Activated T-cell treated with anti-CD3 and anti-CD28 coated beads for 4 hours (primary cell): ENCODE measurements around the gene ASTL.
"Not testable (repeated sequence)": the region's sequence is repeated elsewhere in the genome, so short reads cannot be mapped to it uniquely, and the experiment has no call there.

Experiments used
- DNase-seq: peaks from one replicate; pipeline ENCODE4 v3.0.0-alpha.2; 2020

The ASTL gene

DNA sequence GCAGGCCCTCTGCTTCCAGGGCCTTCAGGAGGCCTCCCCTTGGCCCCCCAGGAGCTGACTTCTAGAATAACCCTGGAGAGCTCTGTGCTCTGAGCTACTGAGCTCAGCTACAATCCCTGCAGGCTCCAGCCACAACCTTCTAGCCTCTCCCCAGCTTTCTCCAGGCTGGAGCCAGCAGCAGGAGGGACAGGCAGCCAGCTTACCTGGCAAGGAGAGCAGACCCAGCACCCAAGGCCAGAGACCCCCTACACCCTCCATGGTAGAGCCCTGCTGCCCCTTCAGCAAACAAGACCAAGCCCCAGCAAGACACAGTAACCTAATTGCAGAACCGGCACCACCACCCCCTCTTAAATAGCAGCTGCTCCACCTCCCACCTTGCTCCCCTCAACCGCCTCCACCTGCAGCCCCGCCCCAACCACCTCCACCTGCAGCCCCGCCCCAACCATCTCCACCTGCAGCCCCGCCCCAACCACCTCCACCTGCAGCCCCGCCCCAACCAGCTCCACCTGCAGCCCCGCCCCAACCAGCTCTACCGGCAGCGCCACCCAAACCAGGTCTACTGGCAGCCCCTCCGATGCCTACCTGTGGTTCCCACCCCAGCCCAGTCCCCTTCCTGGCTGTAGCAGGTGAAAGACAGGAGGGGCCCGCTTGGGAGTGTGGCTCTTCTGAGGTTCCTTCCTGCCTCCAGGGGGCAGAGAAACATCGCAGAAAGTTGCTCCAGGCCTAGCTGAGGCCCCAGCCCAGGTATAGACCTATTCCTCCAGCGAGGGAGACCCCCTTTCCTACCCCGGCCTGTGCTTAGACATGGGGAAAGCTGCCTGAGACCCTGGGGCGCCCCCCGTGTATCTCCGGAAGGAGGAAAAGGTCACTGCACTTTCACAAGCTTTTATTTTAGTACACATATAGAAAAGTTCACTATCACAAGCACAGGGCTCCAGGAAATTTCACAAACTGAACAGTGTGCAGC lies at the start of gene ASTL:
ASTL (minus strand) TSS at position 324 of the 967 bp plus-strand sequence; CDS start at position 258, 66 bp downstream.
- peak; percentile 54 for DNase-seq

DNA sequence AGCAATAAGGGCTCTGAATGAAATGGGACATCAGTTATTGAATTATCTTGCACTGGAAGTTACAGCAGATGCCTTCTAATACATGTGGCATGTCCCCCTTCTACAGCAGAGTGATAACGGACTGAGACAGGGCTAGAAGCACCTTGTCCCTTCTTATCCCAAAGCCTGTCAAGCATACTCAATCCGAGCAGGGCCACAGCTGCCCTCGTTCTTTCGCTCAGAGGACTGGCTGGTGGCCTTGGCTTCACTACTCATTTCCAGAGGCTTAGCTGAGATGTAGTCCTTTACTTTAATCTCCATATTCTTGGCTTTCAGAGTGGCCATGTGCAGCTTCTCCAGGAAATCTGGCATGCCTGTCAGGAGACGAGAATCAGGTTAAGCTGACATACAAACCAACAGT lies 48.3 kb upstream of the ASTL start:
- DNase-seq = no peak

DNA sequence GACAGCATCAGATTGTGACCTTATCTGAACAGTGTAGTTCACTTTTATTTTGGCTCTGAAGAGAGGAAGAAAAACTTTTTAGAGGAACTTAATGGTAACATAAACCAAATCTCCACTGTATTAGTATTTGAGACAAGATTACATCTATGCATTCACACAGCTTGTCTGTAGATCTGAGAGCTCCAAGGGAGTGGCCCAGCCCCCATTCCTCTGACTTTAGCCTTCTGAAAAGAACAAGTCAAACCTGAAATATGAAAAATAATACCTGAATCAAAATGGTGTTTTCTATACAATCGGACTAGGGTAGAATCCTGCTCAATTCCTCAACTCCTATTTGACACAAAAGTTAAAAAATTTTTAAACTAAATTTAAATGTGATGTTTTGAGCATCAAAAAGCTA lies 47.2 kb upstream of the ASTL start:
- DNase-seq = no peak

DNA sequence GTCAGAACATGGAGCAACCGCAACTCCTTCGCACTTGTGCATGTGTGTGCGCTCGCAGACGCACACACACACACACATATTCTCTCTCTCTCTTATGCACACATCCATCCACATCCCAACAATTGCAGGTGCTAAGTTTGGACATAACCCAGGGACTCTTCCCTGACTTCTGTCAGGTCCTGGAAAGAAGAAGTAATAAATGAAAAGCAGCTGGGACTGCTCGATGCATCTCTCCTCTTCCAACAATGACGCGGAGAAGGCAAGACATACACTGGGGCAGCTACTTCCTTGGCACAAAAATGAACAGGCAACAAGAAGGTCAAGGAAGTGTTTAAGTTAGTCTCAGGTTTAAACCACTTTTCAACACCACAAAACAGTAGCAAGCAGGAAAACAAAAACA lies 46.7 kb upstream of the ASTL start:
- DNase-seq = no peak

DNA sequence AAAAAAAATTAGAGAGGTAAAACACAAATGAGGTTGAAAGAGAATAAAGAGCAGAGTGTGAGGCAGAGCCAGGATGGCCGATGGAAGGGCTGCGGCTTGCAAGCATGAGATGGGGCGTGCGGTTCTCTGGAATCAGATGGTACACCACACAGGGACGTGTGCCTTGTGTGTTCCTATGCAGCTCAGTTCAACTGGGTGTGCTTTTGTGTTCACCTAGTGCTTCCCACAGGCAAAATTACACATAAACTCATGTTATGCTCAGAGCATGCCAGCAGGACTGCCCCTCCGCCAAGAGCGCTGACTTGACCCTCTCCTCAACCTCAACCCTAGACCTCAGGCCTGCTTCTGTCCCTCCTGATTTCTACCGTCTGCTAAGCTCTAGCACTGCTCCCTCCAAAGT lies 45.9 kb upstream of the ASTL start:
- DNase-seq = no peak

DNA sequence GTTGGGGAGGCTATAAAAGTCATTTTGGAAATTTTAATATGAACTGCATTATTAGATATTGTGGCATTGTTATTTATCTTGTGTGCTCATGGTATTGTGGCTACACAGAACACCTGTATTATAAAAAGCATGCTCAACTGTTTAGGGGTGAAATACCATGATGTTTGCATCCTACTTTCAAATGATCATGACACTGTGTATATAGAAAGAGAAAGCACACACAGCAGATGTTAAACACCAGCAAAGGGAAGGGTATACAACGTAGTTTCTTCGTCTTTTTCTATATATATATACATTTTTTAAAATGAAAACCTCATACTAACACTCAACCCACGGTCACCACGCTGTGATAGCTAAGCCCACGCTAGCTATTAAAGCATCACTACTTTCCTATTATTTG lies 43.2 kb upstream of the ASTL start:
- DNase-seq = no peak

DNA sequence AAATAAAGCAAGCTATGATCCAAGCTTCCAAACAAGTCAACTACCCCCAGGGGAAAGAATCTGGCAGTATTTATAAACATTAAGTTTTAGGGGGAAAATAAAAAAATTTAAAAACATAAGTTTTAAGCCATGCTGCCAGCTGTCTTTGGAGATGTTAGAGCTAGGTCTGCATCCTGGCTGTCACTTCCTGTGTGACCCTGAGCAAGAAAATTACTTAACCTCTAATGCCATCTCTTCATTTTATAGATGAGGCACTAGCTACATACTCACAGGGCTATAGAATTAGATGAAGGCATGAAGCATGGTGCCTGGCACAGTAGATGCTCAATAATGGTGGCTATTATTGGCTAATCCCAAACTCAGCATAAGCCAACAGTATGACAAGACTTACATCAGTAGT lies 42.2 kb upstream of the ASTL start:
- no peak for DNase-seq

DNA sequence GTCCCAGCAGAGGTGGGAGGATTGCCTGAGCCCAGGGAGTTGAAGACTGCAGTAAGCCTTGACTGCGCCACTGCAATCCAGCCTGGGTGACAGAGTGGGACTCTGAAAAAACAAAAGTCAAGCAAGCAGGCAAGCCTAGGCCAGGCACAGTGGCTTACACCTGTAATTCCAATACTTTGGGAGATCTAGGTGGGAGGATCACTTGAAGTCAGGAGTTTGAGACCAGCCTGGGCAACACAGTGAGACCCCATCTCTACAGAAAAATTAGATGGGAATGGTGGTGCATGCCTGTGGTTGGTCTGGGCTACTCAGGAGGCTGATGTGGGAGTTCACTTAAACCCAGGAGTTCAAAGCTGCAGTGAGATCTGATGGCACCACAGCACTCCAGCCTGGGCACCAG lies 41.7 kb upstream of the ASTL start:
- no peak for DNase-seq

DNA sequence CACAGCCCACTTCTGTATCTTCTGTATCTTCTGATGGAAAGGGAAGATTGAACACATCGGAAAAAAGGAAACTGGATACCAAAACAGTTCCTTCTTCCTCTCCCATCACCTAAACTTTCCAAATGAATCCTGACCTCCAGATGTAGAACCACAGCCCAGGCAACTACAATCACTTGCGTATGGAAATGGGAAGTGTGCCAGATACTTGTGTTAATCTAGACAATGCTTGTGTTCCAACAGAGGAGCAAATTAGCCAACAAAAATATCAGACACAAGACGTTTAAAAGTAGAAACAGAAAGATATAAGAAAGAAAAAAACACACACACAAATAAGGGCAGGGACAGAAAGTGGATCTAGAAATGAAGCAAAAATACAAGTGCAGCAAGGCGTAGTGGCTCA lies 38.4 kb upstream of the ASTL start:
- no peak for DNase-seq

DNA sequence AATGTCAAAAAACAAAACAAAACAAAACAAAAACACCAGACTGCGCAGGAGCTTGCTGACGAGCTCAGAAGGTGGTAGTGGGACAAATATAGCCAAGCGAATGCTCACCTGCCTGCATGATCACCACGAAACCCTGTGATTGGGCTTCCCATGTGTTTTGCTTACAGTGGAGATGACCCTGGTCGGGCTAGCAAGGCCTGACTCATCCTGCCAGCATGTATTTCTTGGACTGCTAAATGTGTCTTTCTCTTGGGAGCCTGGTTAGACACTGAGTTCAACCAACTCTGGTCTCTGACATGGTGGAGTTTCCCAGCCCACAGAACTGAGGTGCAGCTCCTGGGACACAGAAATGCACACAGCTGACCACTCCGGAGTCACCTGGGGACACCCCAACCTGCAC lies 37.6 kb upstream of the ASTL start:
- no peak for DNase-seq

DNA sequence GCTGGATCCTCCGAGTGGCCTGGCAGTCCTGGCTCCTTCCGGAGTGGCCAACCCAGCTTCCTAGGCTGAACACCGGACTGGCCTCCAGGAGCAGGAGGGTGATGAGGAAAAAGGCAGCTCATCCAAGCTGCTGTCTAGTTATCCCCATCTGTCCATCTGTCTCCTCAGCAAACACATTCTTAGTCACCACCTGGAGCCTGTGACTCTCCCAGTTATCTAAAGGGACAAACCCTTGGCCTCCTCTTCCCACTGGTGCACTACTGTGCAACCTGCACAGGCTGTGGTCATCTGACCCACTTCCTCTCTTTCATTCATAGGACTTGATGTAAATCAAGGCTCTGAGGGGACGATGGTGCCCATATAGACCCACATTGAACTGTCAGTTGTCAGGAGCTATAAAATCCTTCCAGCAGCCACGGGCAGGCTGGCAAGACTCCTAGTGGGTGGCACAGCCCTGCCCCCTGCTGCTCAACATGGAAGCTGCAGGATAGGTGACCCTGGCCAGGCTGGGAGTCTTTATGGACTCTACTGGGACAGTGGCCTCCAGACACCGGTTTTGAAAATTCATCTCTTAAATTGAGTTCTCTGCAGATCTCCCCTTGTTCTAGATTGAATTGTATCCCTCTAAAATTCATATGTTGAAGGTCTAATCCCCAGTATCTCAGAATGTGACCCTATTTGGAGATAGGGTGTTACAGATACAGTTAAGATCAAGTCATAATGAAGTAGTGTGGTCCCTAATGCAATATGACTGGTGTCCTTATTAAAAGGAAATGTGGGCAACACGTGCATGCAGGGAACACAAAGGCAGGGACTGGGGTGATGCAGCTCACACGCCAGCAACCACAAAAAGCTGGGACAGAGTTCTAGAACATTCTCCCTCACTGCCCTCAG lies 36.2 kb upstream of the ASTL start:
- DNase-seq = peak; percentile 79

DNA sequence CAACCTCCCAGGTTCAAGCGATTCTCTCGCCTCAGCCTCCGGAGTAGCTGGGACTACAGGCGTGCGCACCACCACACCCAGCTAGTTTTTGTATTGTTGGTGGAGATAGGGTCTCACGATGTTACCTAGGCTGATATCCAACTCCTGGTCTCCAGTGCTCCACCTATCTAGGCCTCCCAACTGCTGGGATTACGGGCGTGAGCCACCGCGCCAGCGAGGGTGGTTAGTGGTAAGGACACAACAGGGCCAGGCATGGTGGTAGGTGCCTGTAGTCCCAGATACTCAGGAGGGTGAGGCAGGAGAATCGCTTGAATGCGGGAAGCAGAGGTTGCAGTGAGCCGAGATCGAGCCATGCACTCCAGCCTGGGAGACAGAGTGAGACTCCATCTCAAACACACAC lies 33.5 kb upstream of the ASTL start:
- no peak for DNase-seq

DNA sequence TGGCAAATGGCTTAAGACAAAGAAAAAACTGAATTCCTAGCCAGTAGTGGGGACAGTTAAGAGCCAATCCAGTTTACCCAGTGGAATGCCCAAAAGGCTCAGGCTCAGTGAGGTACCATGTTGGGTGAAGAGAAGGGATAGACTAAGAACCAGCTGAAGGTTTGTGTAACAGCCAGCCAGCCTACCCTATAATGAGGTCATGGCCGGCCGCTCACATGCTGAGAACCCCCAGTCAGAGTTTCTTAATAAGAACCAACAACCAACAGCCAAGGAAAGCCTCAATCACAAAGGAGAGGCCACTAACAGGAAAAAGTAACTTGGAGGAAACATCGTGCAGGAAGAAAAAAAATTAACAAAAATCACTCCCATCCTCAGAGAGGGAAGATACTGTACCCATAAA lies 32.3 kb upstream of the ASTL start:
- no peak for DNase-seq

DNA sequence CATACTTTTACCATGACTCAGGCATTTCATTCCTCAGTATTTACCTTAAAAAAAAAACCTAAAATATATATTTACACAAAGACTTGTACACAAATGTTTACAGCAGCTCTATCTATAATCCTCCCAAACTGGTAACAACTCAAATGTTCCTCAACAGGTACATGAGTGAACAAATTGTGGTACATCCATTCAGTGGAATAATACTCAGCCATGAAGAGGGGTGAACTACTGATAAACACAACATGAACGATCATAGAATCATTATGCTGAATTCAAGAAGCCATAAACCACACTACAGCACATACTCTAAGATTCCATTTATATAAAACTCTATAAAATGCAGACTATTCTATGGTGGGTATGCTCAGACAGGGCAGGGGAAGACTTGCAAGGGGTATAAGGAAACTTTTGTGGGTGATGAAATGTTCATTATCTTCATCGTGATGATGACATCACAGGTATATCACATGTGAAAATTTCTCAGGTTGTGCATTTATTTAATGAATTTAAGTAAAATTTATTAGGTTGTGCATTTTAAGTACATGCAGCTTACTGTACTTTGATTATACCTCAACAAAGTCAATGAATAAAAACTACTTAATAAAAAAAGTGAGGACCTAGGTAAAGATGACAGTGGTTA lies 31.7 kb upstream of the ASTL start:
- no peak for DNase-seq

DNA sequence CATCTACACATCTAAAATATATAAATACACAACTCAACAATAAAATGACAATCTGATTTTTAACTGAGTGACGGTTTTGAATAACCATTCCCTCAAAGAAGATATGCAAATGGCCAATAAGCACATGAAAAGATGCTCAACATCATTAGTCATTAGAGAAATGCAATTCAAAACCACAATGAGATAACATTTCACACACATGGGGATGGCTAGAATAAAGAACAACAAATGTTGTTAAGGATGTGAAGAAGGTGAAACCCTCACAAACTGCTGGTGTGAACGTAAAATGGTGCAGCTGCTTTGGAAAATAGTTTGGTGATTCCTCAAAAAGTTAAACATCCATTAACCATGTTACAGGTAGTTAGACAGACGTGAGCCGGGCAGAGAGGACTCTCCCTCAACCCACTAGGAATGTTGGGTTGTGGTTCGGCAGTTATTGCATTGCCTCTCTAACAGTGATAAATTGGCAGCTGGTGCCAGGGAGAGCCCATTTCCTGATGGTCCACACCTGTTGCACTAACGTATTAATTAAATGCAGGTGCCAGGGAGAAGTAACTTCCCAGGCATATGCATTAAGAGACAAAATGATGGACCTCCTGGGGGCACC lies 29.2 kb upstream of the ASTL start:
- DNase-seq = no peak

DNA sequence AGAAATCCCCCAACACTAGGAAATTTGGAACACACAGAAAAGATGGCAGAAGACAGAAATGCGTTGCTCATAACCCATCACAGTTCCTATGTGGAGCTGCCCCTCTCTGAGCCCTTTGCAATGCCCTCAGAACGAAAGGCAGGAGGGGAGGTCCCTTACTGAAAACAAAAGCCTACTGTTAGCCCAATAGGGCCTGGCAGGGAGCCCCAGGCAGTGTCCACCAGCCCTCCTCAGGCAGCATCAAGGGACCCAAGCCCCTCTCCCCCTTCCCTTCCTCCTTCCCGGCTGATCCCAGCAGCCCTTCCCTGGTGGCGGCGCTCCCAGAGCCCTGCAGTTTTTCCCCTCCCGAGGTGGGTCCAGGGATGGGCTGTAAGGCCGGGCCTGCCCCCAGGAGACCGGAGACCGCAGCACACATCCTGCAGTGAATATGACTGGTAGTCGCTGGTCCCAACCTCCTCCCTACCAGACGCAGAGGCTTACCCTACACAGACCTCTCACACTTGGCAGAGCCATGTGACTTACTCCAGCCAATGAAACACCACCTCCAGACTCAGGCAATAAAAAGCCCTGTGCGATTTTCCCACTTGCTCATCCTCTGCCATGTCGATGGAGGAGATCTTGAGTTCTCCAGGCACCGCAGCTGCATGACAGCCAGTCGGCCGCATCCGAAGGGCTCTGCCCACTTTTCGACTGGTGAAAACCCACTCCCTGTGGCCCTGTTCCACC lies 26.3 kb upstream of the ASTL start:
- DNase-seq = no peak

DNA sequence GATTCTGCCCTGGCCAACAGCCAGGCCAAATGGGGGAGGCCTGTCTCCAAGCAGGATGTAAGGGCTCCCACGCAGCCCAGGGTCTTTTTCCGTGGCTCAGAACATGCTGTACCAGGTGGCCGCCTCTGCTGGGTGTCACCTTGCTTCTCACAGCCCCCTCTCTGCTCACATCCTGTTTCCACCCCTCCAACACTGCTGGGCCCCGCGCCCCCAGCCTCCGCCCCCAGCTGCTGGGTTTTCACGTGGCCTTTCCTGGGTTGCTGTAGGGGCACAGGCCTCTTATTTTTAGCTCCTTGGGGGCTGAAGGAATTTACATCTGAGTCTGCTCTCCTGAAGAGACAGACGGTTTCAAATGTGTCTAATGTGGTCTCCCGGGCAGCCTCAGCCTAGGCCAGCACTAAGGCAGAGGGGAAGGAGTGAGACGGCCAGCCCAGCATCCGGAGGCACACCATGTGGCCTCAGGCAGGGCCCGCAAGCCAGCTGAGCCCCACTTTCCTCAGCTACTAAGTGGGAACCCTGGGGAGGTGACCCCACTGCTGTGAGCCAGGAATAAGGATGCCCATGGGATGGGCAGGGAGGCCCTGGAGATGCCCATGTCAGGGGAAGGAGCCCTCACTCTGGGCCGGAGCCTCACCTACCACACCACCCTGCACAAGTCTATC lies 25.6 kb upstream of the ASTL start:
- peak; percentile 84 for DNase-seq

DNA sequence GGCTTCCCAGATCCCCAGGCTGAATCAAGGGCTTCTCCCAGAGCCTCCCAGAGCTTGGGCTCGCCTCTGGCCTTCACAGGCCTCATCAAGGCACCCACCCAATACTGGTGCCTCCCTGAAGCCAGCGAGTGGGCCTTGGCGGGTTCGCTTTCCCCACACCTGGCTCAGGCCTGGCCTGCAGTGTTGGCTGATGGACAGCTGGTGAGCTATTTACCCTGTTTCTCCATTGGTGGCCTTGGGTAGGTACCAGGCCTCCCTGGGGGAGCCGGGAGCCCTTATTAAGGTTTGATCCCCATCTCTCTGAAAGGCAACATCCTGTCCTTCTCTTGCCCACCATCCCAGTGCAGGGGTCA lies 25.1 kb upstream of the ASTL start:
- DNase-seq = no peak

DNA sequence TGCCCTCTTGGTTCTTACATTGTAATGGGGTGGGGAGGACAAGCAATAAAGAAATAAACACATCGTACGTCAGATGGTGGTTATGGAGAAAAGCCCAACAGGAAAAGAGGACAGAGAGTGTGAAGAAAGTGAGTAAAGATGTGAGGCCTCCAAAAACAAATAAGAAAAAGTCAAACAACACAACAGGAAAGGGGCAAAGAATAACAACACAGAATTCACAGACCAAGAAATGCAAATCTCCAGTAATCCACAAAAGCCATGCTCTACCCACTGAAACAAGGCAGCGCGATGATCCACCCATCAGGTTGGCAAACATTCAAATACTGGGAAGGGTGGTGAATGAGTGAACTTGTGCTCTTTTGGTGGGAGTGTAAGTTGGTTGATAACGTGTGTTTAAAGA lies 23.6 kb upstream of the ASTL start:
- no peak for DNase-seq

DNA sequence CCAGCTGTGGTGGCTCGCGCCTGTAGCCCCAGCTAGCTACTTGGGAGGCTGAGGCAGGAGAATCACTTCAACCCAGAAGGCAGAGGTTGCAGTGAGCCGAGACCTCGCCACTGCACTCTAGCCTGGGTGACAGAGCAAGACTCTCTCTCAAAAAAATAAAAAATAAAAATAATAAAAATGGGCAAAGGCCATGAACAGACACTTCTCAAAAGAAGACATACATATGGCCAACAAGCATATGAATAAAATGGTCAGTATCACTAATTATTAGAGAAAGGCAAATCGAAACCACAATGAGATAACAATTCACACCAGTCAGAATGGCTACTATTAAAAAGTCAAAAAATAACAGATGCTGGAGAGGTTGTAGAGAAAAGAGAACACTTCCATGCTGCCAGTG lies 22.1 kb upstream of the ASTL start:
- DNase-seq = not testable (repeated sequence)

DNA sequence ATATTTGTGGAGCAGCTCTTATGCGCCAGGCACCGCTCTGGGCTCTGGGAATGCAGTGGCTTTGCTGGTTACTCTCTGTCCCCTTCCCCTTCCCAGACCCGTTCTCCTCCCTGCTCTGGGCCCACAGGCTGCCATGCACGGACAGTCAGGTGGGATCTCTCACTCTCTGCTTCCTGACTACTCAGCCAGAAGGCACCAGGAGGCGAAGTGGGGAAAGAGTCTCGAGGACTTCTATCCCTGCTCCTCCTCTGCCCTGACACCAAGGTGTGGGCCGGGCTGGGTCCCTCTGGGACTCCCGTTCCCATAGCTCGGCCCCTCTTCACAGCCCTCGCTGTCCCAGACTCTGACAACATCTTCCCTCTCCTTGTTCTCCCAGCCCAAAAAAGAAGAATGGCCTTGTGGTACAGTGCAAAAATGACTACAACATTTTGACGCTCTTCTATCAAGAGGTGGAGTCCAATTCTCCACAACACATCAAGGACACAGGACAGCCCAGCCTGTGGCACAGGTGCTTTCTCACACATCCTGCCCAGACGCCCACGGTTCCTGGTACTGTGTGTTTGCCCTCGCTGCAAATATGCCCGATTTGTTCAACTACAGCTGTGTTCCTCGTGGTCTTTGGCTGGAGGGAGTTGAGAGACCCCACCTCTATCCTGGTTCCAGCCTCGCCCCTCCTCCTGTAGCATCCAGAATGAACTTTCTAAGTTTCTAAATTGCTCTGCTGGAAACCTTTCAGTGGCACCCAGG lies 21.0 kb upstream of the ASTL start:
- no peak for DNase-seq
